Breast epithelium (tissue), 3 donors: ENCODE data around the gene PCP4.

Experiments
- POLR2A ChIP-seq: fragments of 450-650 bp; IDR thresholded peaks from one replicate; pipeline ENCODE4 v1.6.1; 2016; ENCODE audit warnings: antibody characterized with exemption, mild to moderate bottlenecking, moderate library complexity
- POLR2AphosphoS5 ChIP-seq, 3 donors: sonication (generic); formaldehyde crosslinking; IDR thresholded peaks; one replicate each; pipeline ENCODE4 v1.6.1; 2017; ENCODE audit warnings: antibody characterized with exemption in 3 of 3
- TF ChIP-seq, protein P1 (sequence below), 3 donors: fragments of 450-650 bp; IDR thresholded peaks; one replicate each; pipeline ENCODE4 v1.5.1; 2016 to 2017; ENCODE audit warnings: antibody characterized with exemption in 3 of 3, mild to moderate bottlenecking in 3 of 3, moderate library complexity in 3 of 3

DNA sequence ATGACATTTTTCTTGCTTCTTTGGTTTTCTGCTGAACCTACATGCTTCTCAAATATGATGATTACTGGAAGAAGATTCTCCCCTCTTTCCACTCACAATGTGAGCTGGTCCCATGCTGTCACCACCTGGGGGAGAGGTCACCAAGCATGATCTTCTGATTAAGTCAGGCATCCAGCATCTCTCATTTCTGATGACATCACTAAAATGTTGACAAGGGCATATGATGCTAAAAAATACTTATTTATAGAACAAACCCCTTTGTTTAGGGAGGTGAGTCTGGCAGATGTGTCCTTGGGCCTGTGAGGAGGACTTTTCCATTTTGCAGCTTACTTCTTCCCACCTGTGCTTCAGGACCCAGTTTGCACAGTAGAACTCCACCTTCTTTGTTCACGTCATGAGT, 42.0 kb upstream of the PCP4 start:
- TF ChIP-seq POLR2AphosphoS5 (IDR thresholded peaks at IDR 0.05) (no peak), POLR2A (no peak)
- TF ChIP-seq, protein P1, sequence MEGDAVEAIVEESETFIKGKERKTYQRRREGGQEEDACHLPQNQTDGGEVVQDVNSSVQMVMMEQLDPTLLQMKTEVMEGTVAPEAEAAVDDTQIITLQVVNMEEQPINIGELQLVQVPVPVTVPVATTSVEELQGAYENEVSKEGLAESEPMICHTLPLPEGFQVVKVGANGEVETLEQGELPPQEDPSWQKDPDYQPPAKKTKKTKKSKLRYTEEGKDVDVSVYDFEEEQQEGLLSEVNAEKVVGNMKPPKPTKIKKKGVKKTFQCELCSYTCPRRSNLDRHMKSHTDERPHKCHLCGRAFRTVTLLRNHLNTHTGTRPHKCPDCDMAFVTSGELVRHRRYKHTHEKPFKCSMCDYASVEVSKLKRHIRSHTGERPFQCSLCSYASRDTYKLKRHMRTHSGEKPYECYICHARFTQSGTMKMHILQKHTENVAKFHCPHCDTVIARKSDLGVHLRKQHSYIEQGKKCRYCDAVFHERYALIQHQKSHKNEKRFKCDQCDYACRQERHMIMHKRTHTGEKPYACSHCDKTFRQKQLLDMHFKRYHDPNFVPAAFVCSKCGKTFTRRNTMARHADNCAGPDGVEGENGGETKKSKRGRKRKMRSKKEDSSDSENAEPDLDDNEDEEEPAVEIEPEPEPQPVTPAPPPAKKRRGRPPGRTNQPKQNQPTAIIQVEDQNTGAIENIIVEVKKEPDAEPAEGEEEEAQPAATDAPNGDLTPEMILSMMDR (IDR thresholded peaks at IDR 0.05) = no peak
